HG02798 (cell line): ENCODE results near the gene RAB13.

Experiments
- ATAC-seq: cut with Tn5 transposase; IDR thresholded peaks from one replicate; pipeline ENCODE4 v1.9.1; 2021; ENCODE audit warnings: mild to moderate bottlenecking; ENCODE audit not compliant: unreplicated experiment, poor library complexity

RAB13 gene

GRCh38 chr1:153958111-153958960 is 27.8 kb downstream of the RAB13 start, which contains the start of gene CRTC2:
CRTC2 (minus strand) TSS chr1:153958612; CDS start chr1:153958497, 115 bp downstream.
- peak; percentile 85 for ATAC-seq

- ATAC-seq = peak; percentile 8
Measured at GRCh38 chr1:153957744-153958110, 28.4 kb downstream of the RAB13 start.

- no peak for ATAC-seq
Measured at GRCh38 chr1:153956997-153957715, 29.0 kb downstream of the RAB13 start.

GRCh38 chr1:153954826-153955225 is 31.3 kb downstream of the RAB13 start:
- ATAC-seq = no peak

GRCh38 chr1:153953859-153954365 is 32.2 kb downstream of the RAB13 start:
- no peak for ATAC-seq

GRCh38 chr1:153951801-153952200 is 34.3 kb downstream of the RAB13 start:
- no peak for ATAC-seq

- ATAC-seq = no peak
Measured at GRCh38 chr1:153951183-153951582, 35.0 kb downstream of the RAB13 start.

GRCh38 chr1:153946622-153947241 is 39.4 kb downstream of the RAB13 start, which contains the start of gene DENND4B:
DENND4B (minus strand) TSS chr1:153946718; CDS start chr1:153944374, 2,344 bp downstream.
- ATAC-seq = peak; percentile 73

GRCh38 chr1:153945795-153946621 is 40.1 kb downstream of the RAB13 start:
- ATAC-seq = peak; percentile 77

GRCh38 chr1:153945131-153945794 is 40.9 kb downstream of the RAB13 start:
- no peak for ATAC-seq

GRCh38 chr1:153944827-153945117 is 41.4 kb downstream of the RAB13 start:
- ATAC-seq = no peak

GRCh38 chr1:153944005-153944826 is 41.9 kb downstream of the RAB13 start:
- no peak for ATAC-seq

- no peak for ATAC-seq
Measured at GRCh38 chr1:153942766-153943549, 43.2 kb downstream of the RAB13 start.

GRCh38 chr1:153941826-153942725 is 44.1 kb downstream of the RAB13 start:
- ATAC-seq = no peak

- no peak for ATAC-seq
Measured at GRCh38 chr1:153940756-153941155, 45.4 kb downstream of the RAB13 start.

- no peak for ATAC-seq
Measured at GRCh38 chr1:153939476-153939875, 46.7 kb downstream of the RAB13 start.

GRCh38 chr1:153938996-153939395 is 47.1 kb downstream of the RAB13 start:
- ATAC-seq = no peak
